Trophoblast cell (in vitro differentiated cells and primary cell): ENCODE results near the gene DPCD.
A peak's percentile ranks its signal among the peaks of the same experiment; 100 is the strongest.
"Not testable (repeated sequence)": the region's sequence is repeated elsewhere in the genome, so short reads cannot be mapped to it uniquely, and the experiment has no call there.

Source experiments
- DNase-seq, 2 donors: peaks; one replicate each; pipeline ENCODE4 v3.0.0-alpha.2; 2016
- H2AFZ ChIP-seq: 2 replicates; pipeline ENCODE4 v1.6.1; 2013; ENCODE audit warnings: low read length, moderate library complexity, mild to moderate bottlenecking; ENCODE audit not compliant: insufficient read depth, poor library complexity
- H2AK5ac ChIP-seq: 2 replicates; pipeline ENCODE4 v1.6.1; 2013; ENCODE audit warnings: mild to moderate bottlenecking, low read length
- H2BK120ac ChIP-seq: 2 replicates; pipeline ENCODE4 v1.6.1; 2013; ENCODE audit warnings: low read length, mild to moderate bottlenecking, moderate library complexity; ENCODE audit not compliant: insufficient read depth, poor library complexity
- H2BK12ac ChIP-seq: 2 replicates; pipeline ENCODE4 v1.6.1; 2013; ENCODE audit warnings: mild to moderate bottlenecking, low read length, moderate library complexity
- H2BK5ac ChIP-seq: 2 replicates; pipeline ENCODE4 v1.6.1; 2013; ENCODE audit warnings: low read length, low read depth, moderate library complexity, mild to moderate bottlenecking; ENCODE audit not compliant: poor library complexity
- H3K14ac ChIP-seq: 2 replicates; pipeline ENCODE4 v1.6.1; 2013; ENCODE audit warnings: mild to moderate bottlenecking, low read length
- H3K18ac ChIP-seq: 2 replicates; pipeline ENCODE4 v1.6.1; 2013; ENCODE audit warnings: mild to moderate bottlenecking, low read length
- H3K23ac ChIP-seq: 2 replicates; pipeline ENCODE4 v1.6.1; 2013; ENCODE audit warnings: low read length
- H3K27ac ChIP-seq: 2 replicates; pipeline ENCODE4 v1.5.1; 2013; ENCODE audit warnings: low read depth, mild to moderate bottlenecking, inconsistent platforms, low read length, moderate library complexity
- H3K27me3 ChIP-seq: 2 replicates; pipeline ENCODE4 v1.6.1; 2013; ENCODE audit warnings: inconsistent platforms, mild to moderate bottlenecking, low read length, moderate library complexity; ENCODE audit not compliant: insufficient read depth
- H3K36me3 ChIP-seq, 2 experiments: 1 replicate in 1 of 2; 2 replicates in 1 of 2; pipeline ENCODE4 v1.6.1; 2013; ENCODE audit warnings: low read length in 2 of 2, mild to moderate bottlenecking in 2 of 2, moderate library complexity in 1 of 2; ENCODE audit not compliant: insufficient read depth in 2 of 2, control insufficient read depth in 1 of 2
- H3K4ac ChIP-seq: 2 replicates; pipeline ENCODE4 v1.6.1; 2013; ENCODE audit warnings: low read depth, mild to moderate bottlenecking, low read length, moderate library complexity
- H3K4me1 ChIP-seq, 2 experiments: 1 replicate in 1 of 2; 2 replicates in 1 of 2; pipeline ENCODE4 v1.6.1; 2013; ENCODE audit warnings: low read length in 2 of 2, mild to moderate bottlenecking in 2 of 2, moderate library complexity in 1 of 2; ENCODE audit not compliant: insufficient read depth in 2 of 2, control insufficient read depth in 1 of 2
- H3K4me2 ChIP-seq: 2 replicates; pipeline ENCODE4 v1.6.1; 2013; ENCODE audit warnings: inconsistent platforms, mild to moderate bottlenecking, low read length, moderate library complexity
- H3K4me3 ChIP-seq: 2 replicates; pipeline ENCODE4 v1.5.1; 2013; ENCODE audit warnings: mild to moderate bottlenecking, low read depth, low read length, inconsistent platforms
- H3K79me1 ChIP-seq: one replicate; pipeline ENCODE4 v1.6.1; 2013; ENCODE audit warnings: low read length
- H3K79me2 ChIP-seq: 2 replicates; pipeline ENCODE4 v1.6.1; 2013; ENCODE audit warnings: low read length, mild to moderate bottlenecking; ENCODE audit not compliant: control insufficient read depth, insufficient read depth, poor library complexity
- H3K9ac ChIP-seq: 2 replicates; pipeline ENCODE4 v1.6.1; 2013; ENCODE audit warnings: mild to moderate bottlenecking, low read length
- H3K9me3 ChIP-seq: 2 replicates; pipeline ENCODE4 v1.6.1; 2013; ENCODE audit warnings: low read depth, mild to moderate bottlenecking, control low read depth, inconsistent platforms, low read length; ENCODE audit not compliant: insufficient read depth
- H4K12ac ChIP-seq: 2 replicates; pipeline ENCODE4 v1.6.1; 2013; ENCODE audit warnings: low read depth, mild to moderate bottlenecking, low read length, moderate library complexity
- H4K8ac ChIP-seq: 2 replicates; pipeline ENCODE4 v1.6.1; 2013; ENCODE audit warnings: low read depth, mild to moderate bottlenecking, low read length, moderate library complexity
- H4K91ac ChIP-seq: one replicate; pipeline ENCODE4 v1.6.1; 2013; ENCODE audit warnings: low read depth, mild to moderate bottlenecking, low read length, moderate library complexity
- WGBS: extraction: QIAGEN DNeasy Blood & Tissue Kit; methylation state at CpG from one replicate; pipeline ENCODE4 v1.1.7; 2013; ENCODE audit warnings: missing lambda C conversion rate; ENCODE audit not compliant: insufficient read length, insufficient coverage; ENCODE audit errors: extremely low coverage; 5-methylcytosine and 5-hydroxymethylcytosine counted together

The DPCD gene

GRCh38 chr10:101588879-101589278, 758 bp downstream of the DPCD start:
- Histone ChIP-seq H3K9me3 (no peaks in the 10 kb centered on the region), H2AFZ (no peak overlapping the region), H3K79me1 (peaks cover 3% of the 10 kb centered on the region), H3K9ac (no peak overlapping the region), H3K14ac (no peak overlapping the region), H2BK12ac (no peak overlapping the region), H2AK5ac (no peak overlapping the region), H3K23ac (no peak overlapping the region), H3K4me3 (no peak overlapping the region), H3K4me1 (peaks cover 9 to 13% of the 10 kb centered on the region in 2 experiments), H3K27ac (no peak overlapping the region), H4K12ac (no peak overlapping the region), H3K4ac (no peak overlapping the region), H2BK5ac (no peak overlapping the region), H4K91ac (no peak overlapping the region), H3K18ac (no peak overlapping the region), H3K4me2 (peak overlapping the region; percentile 96), H3K36me3 (peaks cover 4 to 11% of the 10 kb centered on the region in 2 experiments), H3K27me3 (no peaks in the 10 kb centered on the region), H2BK120ac (no peak overlapping the region), H4K8ac (no peak overlapping the region), H3K79me2 (peaks cover 3% of the 10 kb centered on the region)
- no CpG with 5 or more reads among the region's 5 CpGs for WGBS
- DNase-seq = no peak

- H2BK5ac ChIP-seq, H2BK12ac ChIP-seq, H3K79me1 ChIP-seq, H2AFZ ChIP-seq, H3K36me3 ChIP-seq, DNase-seq, H3K4me1 ChIP-seq, H3K9me3 ChIP-seq, H3K14ac ChIP-seq, H3K18ac ChIP-seq, H3K4me2 ChIP-seq, H4K12ac ChIP-seq, H3K23ac ChIP-seq, H2BK120ac ChIP-seq, H4K91ac ChIP-seq, H3K27me3 ChIP-seq, H3K4ac ChIP-seq, H4K8ac ChIP-seq, H3K9ac ChIP-seq, H2AK5ac ChIP-seq, H3K4me3 ChIP-seq, H3K27ac ChIP-seq, H3K79me2 ChIP-seq: not testable (repeated sequence)
- WGBS = no CpG with 5 or more reads among the region's 2 CpGs
Measured at GRCh38 chr10:101593331-101593730, 5.2 kb downstream of the DPCD start.

GRCh38 chr10:101595591-101596433, 7.7 kb downstream of the DPCD start:
- H2BK5ac ChIP-seq = no peak overlapping the region

GRCh38 chr10:101597091-101597900, 9.2 kb downstream of the DPCD start:
- Histone ChIP-seq H3K4ac (no peak overlapping the region), H2AK5ac (no peak overlapping the region), H3K27me3 (no peaks in the 10 kb centered on the region), H3K9ac (no peak overlapping the region), H3K79me1 (no peaks in the 10 kb centered on the region), H4K91ac (no peak overlapping the region), H3K27ac (no peak overlapping the region), H3K9me3 (no peaks in the 10 kb centered on the region), H2AFZ (no peak overlapping the region), H3K79me2 (no peaks in the 10 kb centered on the region), H3K18ac (no peak overlapping the region), H3K4me2 (no peak overlapping the region), H4K12ac (no peak overlapping the region), H3K4me1 (no peaks in the 10 kb centered on the region), H3K23ac (no peak overlapping the region), H3K36me3 (peaks cover 0 to 2% of the 10 kb centered on the region in 2 experiments), H3K14ac (no peak overlapping the region), H2BK12ac (no peak overlapping the region), H2BK120ac (no peak overlapping the region), H2BK5ac (no peak overlapping the region), H3K4me3 (no peak overlapping the region), H4K8ac (no peak overlapping the region)
- no CpG with 5 or more reads among the region's 14 CpGs for WGBS
- no peak for DNase-seq

More at GRCh38 chr10:101595591-101596433, 7.7 kb downstream of the DPCD start:
- no peak overlapping the region for H2BK120ac ChIP-seq
- H3K4me1 ChIP-seq = no peaks in the 10 kb centered on the region
- H3K14ac ChIP-seq = no peak overlapping the region
- no peaks in the 10 kb centered on the region for H3K79me2 ChIP-seq
- H2AK5ac ChIP-seq = no peak overlapping the region
- H3K9ac ChIP-seq = no peak overlapping the region
- H3K36me3 ChIP-seq = no peaks in the 10 kb centered on the region
- H3K27ac ChIP-seq = no peak overlapping the region
- no peak overlapping the region for H4K12ac ChIP-seq
- H3K23ac ChIP-seq = no peak overlapping the region
- H3K18ac ChIP-seq = no peak overlapping the region
- no peaks in the 10 kb centered on the region for H3K9me3 ChIP-seq
- H3K27me3 ChIP-seq = no peaks in the 10 kb centered on the region
- H2AFZ ChIP-seq = no peak overlapping the region
- no peak for DNase-seq
- H3K4me2 ChIP-seq = no peak overlapping the region
- H2BK12ac ChIP-seq = no peak overlapping the region
- no peak overlapping the region for H4K8ac ChIP-seq
- H3K79me1 ChIP-seq = no peaks in the 10 kb centered on the region
- no peak overlapping the region for H3K4me3 ChIP-seq
- no peak overlapping the region for H3K4ac ChIP-seq
- no CpG with 5 or more reads among the region's 13 CpGs for WGBS
- H4K91ac ChIP-seq = no peak overlapping the region
